GM18517 (cell line): Measurements from ENCODE around the gene SSBP3.
"Not testable (repeated sequence)": the region's sequence is repeated elsewhere in the genome, so short reads cannot be mapped to it uniquely, and the experiment has no call there.

Experiments
- ATAC-seq: cut with Tn5 transposase; IDR thresholded peaks from one replicate; pipeline ENCODE4 v1.9.1; 2021; ENCODE audit warnings: mild to moderate bottlenecking, moderate library complexity; ENCODE audit not compliant: unreplicated experiment

Gene SSBP3

GRCh38 chr1:54250670-54251069, 155.5 kb downstream of the SSBP3 start:
- ATAC-seq: no peak

DNA sequence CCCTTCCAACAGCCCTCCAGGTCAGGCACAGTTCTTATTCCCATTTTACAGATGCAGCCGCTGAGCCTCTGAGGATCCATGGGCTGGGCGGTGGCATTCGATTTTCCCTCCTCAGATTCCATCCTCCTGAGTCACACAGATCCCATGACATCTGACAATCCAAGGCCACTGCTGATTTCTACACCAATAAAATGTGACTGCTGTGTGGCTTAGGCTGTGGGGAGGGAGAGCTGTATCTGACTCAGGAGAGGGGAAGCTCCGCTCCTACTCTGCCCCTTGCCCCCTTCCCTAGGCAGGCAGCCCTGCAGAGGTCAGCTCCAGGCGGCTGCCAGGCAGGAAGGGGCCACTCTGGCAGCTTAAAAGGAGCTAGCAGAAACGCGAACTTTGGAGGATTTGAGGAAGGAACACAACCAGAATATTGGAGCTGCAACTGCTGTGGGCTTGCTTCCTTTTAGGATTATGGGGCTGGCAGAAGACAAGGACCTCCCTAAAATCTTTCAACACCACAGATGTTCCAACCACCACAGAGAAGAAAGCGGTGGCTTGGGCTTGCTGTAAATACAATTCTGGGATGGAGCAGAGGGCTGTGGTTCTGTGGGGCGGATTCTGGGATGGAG, 156.3 kb downstream of the SSBP3 start:
- ATAC-seq: no peak

GRCh38 chr1:54248966-54249365, 157.2 kb downstream of the SSBP3 start:
- ATAC-seq: no peak

GRCh38 chr1:54247863-54248515, 158.2 kb downstream of the SSBP3 start:
- ATAC-seq: no peak

- no peak for ATAC-seq
These were observed 160.0 kb downstream of the SSBP3 start for GRCh38 chr1:54246116-54246721.

DNA sequence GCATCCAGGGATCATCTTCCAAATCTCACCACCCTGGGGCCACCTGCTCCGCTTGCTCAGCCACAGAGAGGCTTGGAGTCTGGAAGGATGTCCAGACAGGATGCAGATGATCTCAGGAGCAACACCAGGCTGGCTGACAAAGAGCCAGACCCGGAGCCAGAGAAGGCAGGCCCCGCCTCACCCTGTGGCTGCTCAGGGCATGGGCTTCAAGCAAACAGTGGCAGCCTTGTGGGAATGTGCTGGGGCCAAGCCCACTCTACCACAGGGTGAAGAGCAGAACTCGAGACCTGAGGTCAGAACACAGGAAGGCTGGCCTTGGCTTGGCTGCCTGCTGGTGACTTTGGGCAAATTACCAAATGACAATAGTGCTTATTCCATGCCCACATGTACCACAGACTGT, 160.7 kb downstream of the SSBP3 start:
- no peak for ATAC-seq

GRCh38 chr1:54244655-54245054, 161.5 kb downstream of the SSBP3 start:
- ATAC-seq: no peak

DNA sequence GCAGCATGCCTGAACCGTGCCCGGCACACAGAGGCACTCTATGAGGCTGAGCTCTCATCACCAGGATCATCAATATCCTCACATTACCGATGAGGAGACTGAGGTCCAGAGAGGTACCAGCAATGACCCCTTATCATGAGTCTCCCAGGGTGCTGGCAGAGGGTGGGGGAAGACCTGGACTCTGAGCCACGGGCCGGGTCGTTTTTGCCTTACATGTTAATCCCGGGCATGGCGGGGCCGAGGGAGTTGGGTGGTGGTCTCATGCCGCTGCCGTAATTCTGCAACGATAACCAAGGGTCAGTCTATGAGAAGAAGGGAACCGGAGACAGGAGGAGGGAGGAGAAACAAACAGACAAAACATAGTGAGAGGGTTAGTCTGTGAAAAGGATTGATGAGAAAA, 163.2 kb downstream of the SSBP3 start:
- ATAC-seq: no peak

DNA sequence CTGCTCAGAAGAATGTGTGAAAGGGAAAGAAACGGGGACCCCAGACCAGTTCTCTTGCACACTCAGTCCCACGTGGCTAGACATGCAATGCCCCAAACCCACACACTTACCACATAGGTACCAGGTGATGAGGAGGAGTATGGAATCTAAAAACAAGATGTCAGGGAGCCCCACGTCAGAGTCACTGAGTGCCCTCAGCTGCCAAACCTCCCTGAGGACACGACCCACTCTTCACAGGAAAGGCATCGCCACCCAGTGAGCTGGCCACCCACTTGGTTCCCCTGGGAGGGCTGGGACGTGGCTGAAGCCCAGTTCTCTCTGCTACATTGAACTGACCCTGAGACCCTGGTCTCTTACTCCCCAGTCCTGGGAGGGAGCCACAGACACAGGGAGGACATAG, 164.8 kb downstream of the SSBP3 start:
- ATAC-seq: no peak

GRCh38 chr1:54240741-54241335, 165.4 kb downstream of the SSBP3 start:
- ATAC-seq: no peak

DNA sequence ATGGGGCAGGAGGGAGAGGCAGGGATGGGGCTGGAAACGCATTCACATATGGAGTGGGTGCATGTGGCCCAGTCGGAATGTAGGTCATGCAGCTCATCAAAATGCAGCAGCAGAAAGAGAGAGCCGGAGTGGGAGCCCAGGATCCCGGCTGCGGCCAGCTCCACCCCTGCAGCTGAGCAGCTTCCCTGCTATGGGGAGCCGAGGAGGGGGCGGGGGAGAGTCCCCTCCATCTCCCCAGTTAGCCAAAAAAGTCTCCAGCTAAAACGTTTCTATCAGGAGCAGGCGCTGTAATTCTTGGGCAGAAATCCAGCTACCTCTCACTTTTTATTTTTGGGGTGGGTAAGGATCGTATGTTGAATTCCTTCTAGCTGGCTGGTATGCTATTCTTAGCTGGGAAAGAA, 166.6 kb downstream of the SSBP3 start:
- no peak for ATAC-seq

DNA sequence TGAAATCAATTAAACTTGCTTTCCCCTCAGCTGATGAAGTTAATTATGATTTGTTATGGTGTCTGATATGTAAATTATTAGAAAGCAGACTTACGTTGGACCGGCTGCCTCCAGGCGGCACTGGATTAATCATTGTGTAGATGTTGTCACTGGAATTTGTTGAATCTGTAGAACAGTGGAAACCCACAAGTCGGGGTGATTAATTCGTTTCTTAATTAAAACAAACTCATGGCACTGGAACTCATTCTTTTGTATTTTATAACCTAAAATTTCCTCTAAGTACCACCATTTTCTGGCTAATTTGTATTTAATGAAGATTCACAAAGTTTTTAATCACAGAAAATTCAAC, 167.2 kb downstream of the SSBP3 start:
- ATAC-seq: no peak

DNA sequence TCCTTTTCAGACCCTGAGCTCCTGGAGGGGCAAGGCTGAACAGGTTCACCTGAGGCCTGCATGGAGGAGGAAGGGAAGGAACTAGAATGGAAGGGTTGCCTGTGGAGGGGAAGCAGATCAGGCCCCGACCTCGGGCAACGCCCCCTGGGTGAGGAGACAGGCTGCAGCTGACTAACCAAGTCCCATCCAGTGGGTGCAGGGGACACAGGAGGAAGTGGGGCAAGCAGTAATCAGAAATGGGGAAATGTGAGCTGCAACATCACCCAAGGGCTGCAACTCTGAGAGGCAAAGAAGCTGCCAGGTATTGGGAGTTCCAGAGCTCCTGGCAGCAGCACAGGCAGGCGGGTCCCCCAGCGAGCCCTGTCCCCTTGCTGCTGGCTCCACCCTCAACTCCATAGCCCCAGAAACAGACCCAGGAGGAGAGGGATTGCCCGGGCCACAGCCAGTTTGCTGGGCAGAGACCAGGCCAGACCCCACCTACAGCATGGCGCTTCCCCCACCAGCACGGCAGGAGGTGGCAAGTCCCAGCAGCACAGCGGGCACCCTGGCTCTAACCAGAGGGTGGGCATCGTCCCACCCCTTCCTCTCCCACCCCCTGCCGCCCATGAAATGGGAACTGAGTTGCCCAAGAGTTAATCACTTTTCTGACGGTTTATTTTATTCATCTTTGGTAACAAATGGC, 167.7 kb downstream of the SSBP3 start:
- ATAC-seq: no peak

- ATAC-seq: no peak
These were observed 168.6 kb downstream of the SSBP3 start for GRCh38 chr1:54237586-54237985.

GRCh38 chr1:54234284-54234683, 171.9 kb downstream of the SSBP3 start:
- no peak for ATAC-seq

DNA sequence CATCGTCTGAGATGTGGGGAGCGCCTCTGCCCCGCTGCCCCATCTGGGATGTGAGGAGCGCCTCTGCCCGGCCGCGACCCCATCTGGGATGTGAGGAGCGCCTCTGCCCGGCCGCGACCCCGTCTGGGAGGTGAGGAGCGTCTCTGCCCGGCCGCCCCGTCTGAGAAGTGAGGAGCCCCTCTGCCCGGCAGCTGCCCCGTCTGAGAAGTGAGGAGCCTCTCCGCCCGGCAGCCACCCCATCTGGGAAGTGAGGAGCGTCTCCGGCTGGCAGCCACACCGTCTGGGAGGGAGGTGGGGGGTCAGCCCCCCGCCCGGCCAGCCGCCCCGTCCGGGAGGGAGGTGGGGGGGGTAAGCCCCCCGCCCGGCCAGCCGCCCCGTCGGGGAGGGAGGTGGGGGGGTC, 173.0 kb downstream of the SSBP3 start:
- not testable (repeated sequence) for ATAC-seq

DNA sequence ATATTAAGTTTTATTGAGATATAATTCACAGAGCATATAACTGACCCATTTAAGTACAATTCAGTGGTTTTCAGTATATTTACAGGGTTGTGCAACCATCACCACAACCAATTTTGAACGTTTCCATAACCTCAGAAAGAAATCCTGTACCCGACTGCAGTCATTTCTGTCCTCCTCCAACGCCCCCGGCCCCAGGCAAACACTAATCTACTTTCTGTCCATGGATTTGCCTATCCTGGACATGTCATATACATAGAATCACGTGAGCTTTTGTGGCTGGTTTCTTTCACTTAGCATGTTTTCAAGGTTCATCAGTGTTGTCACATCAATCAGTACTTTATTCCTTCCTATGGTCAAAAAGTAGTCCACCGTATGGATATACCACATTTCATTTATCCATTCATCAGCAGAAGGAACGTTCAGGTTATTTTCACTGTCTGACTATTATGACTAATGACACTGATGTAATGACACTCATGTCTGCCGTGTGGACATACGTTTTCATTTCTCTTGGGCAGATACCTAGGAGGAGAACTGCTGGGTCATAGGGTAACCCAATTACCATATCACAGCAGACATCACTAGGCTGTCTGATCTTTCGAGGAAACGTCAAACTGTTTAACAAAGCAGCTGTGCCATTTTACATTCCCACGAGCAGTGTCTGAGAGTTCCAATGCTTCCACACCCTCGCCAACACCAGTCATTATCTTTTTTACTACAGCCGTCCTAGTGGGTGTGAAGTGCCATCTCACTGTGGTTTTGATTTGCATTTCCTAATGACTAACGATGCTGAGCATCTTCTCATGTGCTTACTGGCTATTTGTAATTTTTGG, 175.5 kb downstream of the SSBP3 start:
- no peak for ATAC-seq

DNA sequence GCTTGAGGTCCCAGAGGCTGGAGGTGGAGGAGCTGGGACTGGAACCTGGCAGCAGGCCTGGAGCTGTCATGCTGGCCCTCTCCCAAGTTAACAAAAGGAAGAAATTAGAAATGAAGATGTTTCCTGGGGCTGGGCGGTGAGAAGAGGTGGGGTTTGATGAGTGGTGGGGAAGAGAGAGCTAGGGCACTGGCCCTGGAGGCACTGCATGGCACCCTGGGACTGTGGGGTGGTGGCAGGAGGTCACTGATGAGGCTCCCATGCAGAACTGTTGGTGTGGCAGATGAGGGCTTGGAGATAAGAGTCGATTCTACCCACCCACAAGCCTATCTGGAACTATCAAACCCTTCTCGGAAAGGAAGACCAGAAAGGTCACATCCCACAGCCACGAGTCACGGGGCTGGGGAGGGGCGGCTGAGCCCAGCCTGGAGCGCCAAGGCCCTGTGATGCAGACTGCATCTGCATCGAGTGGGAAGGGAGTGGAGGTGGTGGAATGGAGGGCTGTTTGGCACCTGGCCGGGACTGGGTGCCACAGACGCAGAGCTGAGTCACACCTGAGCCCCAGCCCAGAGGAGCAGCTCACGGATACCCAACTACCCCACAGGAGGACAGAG, 176.8 kb downstream of the SSBP3 start:
- ATAC-seq: no peak

GRCh38 chr1:54228638-54229079, 177.5 kb downstream of the SSBP3 start:
- ATAC-seq: no peak

GRCh38 chr1:54227891-54228310, 178.3 kb downstream of the SSBP3 start:
- no peak for ATAC-seq
